Spleen (tissue), 7 donors: Measurements from ENCODE around the gene LDB2.

Source experiments
- CTCF ChIP-seq, 11 experiments: fragments of 200-600 bp in 7 of 11; fragments of 450-650 bp in 4 of 11; sonication (generic) in 4 of 11; IDR thresholded peaks in 8 of 11; conservative IDR thresholded peaks in 3 of 11; 1 replicate in 7 of 11; 2 replicates in 4 of 11; pipeline versions ENCODE4 v1.4.0 to v1.8.0; 2016 to 2021; ENCODE audit warnings: antibody characterized with exemption in 11 of 11, inconsistent platforms in 4 of 11, mild to moderate bottlenecking in 1 of 11
- POLR2A ChIP-seq, 3 donors: fragments of 450-650 bp; IDR thresholded peaks; one replicate each; pipeline ENCODE4 v1.5.1; 2017; ENCODE audit warnings: antibody characterized with exemption in 3 of 3, mild to moderate bottlenecking in 1 of 3
- POLR2AphosphoS5 ChIP-seq, 3 donors: sonication (generic); formaldehyde crosslinking; IDR thresholded peaks; one replicate each; pipeline ENCODE4 v1.5.1; 2017; ENCODE audit warnings: antibody characterized with exemption in 3 of 3
- donor health status: DM: no; HTN: no; CAD: no; lungs with moderate emphysema.
- donor health status: DM: no; HTN: no; CAD: no.
- donor health status: DM: no; HTN: no; CAD: no.

DNA sequence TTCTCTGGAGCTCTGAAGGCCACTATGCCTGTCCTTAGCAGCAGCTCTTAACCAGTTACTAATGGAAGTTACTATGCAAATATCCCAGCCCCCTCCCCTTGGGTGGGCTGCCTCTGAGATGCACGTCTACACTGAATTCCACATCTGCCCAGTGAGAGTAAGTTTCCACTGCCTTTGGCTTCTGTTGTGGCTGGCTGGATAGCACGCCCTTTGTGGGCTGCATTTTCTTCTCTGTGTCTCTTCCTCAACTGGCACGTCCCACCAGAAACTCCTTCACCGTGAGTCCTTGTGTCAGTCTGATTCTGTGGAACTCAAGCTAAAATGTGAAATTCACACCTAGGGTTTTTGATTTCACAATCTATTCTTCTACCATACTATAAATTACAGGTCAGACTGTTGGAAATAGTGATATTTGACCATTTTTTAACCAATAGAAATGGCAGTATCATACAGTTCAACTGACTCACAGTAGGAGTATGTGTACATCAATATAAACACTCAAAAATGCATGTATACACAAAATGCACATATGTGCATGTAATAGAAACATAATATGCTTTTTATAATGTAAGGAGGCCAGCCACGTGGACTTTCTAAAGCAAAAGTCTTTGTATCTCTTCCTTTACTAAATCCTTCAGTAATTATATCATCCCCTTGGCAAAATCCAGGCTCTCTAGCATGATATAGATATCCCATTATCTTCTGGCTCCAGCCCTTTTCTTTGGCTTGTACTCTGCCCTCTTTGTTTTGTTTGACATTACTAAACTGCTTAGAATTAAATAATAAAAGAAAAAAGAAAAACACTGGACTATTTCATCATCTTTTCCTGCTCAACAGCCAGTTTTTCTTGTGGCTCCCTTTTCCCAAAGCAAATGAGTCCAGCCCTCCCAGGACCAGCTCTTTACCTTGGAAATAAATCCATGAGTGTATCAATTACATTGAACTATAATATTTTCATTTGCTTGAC lies 33.2 kb upstream of the LDB2 start:
- TF ChIP-seq POLR2AphosphoS5 (IDR thresholded peaks at IDR 0.05) (no peak), CTCF (IDR thresholded peaks at IDR 0.05 in 8 of 11, conservative IDR thresholded peaks at IDR 0.05 in 3 of 11) (no peak), POLR2A (IDR thresholded peaks at IDR 0.05) (no peak)
